Esophagus squamous epithelium (tissue), 5 donors: ENCODE measurements around the gene JPT2. TPM values are rescaled to one million over a fixed set of nuclear protein-coding genes. Genes with fewer than 3 reads are reported as not detected.
A peak's percentile ranks its signal among the peaks of the same experiment; 100 is the strongest.

ENCODE experiments used
- DNase-seq: peaks from one replicate; lab custom pipeline; 2025; lab: John Stamatoyannopoulos, UW
- H3K27ac ChIP-seq, 4 donors: fragments of 200-600 bp; sonication (generic); one replicate each; pipeline ENCODE4 v1.5.1; 2016 to 2019; ENCODE audit warnings: mild to moderate bottlenecking in 1 of 4
- H3K27me3 ChIP-seq, 4 donors: fragments of 200-600 bp; sonication (generic); 1 replicate in 3 of 4; 2 replicates in 1 of 4; pipeline versions ENCODE4 v1.5.1 to v1.6.0; 2017 to 2021; ENCODE audit warnings: antibody characterized with exemption in 1 of 4
- H3K36me3 ChIP-seq, 3 donors: fragments of 200-600 bp; sonication (generic); one replicate each; pipeline ENCODE4 v1.5.1; 2016 to 2019
- H3K4me1 ChIP-seq, 3 donors: fragments of 200-600 bp; sonication (generic); one replicate each; pipeline ENCODE4 v1.5.1; 2017 to 2019
- H3K4me3 ChIP-seq, 4 donors: fragments of 200-600 bp; sonication (generic); 1 replicate in 3 of 4; 2 replicates in 1 of 4; pipeline ENCODE4 v1.5.1; 2016 to 2019; ENCODE audit warnings: mild to moderate bottlenecking in 2 of 4, moderate library complexity in 1 of 4
- H3K9me3 ChIP-seq, 3 donors: fragments of 200-600 bp; sonication (generic); one replicate each; pipeline ENCODE4 v1.5.1; 2016 to 2019
- POLR2A ChIP-seq, 4 donors: fragments of 450-650 bp; IDR thresholded peaks; one replicate each; pipeline ENCODE4 v1.6.1; 2017; ENCODE audit warnings: antibody characterized with exemption in 4 of 4, mild to moderate bottlenecking in 4 of 4, moderate library complexity in 3 of 4
- whole genome bisulfite sequencing, 2 donors: methylation state at CpG; one replicate each; pipeline ENCODE4 v1.1.5; 2018; 5-methylcytosine and 5-hydroxymethylcytosine counted together
- intact Hi-C: fragments of 100-400 bp; cut with DNase I; formaldehyde crosslinking; loops from one replicate; pipeline ENCODE4 v1.15.0; 2022
- total RNA-seq, 4 donors: library from RNA; depleted of rRNA; stranded (reverse); fragments of >200 nt; gene quantifications; one replicate each; pipeline ENCODE4 v1.1.0, GENCODE V29; 2016
- TF ChIP-seq, protein P1 (sequence below), 6 experiments: fragments of 450-650 bp in 4 of 6; fragments of 200-600 bp in 2 of 6; sonication (generic) in 2 of 6; IDR thresholded peaks; one replicate each; pipeline ENCODE4 v1.5.1; 2016 to 2019; ENCODE audit warnings: antibody characterized with exemption in 6 of 6, mild to moderate bottlenecking in 4 of 6, moderate library complexity in 4 of 6
- donor health status: DM: yes; HTN: yes; CAD: no.

The JPT2 gene, protein sequence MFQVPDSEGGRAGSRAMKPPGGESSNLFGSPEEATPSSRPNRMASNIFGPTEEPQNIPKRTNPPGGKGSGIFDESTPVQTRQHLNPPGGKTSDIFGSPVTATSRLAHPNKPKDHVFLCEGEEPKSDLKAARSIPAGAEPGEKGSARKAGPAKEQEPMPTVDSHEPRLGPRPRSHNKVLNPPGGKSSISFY
- total RNA-seq: 10 to 100 TPM; 45.6 to 68.0 (median 48.6) TPM

DNA sequence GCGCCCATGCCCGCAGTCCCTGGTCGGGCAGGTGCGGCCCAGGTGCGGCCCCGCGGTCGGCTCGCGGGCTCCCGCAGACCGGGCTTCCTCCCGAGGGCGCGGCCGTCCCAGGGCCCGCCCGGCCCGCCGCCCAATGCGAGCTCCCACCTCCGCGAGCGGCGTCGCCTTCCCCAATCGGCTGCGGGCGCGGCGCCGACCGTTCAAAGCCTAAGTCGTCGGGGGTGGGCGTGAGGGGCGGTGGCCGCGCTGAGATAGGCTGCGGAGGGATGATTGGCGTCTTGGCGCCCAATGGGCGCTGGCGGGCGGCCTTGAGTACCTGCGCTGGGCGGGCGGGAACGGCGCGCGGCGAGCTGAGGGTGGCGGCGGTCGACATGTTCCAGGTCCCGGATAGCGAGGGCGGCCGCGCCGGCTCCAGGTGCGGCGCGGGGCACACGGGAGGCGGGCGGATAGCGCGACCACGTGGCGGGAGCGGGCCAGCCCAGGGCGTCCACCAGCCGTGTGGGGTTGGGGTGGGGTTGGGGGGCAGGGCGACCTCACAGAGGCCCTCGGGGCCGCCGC, at the start of gene JPT2:
Gene JPT2, plus strand, starts transcription at position 338 of the 558 bp plus-strand sequence. Its CDS starts 34 bp downstream, at position 372.
- no peaks in the 10 kb centered on the region for H3K9me3 ChIP-seq
- 0 to 5% methylated on average over 3 to 13 of the region's 79 CpGs for WGBS, 2 donors
- peak in 2 of 4 donors; percentile 42 to 72 for TF ChIP-seq POLR2A (IDR thresholded peaks at IDR 0.05)
- TF ChIP-seq, protein P1, sequence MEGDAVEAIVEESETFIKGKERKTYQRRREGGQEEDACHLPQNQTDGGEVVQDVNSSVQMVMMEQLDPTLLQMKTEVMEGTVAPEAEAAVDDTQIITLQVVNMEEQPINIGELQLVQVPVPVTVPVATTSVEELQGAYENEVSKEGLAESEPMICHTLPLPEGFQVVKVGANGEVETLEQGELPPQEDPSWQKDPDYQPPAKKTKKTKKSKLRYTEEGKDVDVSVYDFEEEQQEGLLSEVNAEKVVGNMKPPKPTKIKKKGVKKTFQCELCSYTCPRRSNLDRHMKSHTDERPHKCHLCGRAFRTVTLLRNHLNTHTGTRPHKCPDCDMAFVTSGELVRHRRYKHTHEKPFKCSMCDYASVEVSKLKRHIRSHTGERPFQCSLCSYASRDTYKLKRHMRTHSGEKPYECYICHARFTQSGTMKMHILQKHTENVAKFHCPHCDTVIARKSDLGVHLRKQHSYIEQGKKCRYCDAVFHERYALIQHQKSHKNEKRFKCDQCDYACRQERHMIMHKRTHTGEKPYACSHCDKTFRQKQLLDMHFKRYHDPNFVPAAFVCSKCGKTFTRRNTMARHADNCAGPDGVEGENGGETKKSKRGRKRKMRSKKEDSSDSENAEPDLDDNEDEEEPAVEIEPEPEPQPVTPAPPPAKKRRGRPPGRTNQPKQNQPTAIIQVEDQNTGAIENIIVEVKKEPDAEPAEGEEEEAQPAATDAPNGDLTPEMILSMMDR (IDR thresholded peaks at IDR 0.05): no peak
- peak within 1 kb of the TSS; percentile 61 to 94 (median 74) for H3K4me3 ChIP-seq
- peaks cover 8 to 38% (median 10%) of the 10 kb centered on the region in 3 donors for H3K36me3 ChIP-seq
- H3K27ac ChIP-seq: peak within 1 kb of the TSS; percentile 82 to 95 (median 86)
- H3K4me1 ChIP-seq: peaks cover 13 to 47% (median 17%) of the 10 kb centered on the region in 3 donors
- intact Hi-C loops: no loop called here
- peak; percentile 80 for DNase-seq
- H3K27me3 ChIP-seq: no peaks in the 10 kb centered on the region

DNA sequence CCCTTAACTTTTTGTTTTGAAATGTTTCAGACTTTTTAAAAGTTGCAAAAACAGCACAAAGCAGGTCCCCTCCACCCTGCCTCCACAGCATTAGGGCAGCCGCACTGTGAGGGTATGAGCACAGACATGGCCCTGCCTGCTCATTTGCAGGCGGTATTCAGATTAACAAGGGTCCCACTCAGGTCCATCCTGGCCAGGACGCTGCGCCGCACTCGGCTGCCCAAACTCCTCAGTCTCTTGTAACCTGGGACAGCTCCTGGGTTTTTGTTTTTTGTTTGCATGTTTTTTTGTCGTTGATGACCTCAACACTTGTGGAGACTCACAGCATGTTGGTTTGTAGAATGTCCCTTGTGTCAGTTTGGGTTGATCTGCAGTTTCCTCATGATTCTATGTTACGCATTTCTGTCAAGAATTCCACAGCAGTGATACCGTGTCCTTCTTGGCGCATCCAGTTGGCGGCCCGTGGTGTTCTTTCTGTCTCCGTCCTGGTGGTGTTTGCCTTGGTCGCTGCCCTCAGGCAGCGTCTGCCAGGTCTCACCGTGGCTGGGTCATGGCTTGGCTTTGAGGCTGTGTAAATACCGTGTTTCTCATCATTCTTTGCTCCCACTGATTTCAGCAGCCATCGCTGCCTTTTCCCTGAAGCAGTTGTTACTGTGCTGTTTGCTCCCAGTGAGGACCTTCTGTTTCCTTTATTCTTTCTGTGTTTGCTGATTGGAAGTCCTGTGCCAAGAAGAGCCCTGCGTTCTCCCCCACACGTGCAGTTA, 47.4 kb upstream of the JPT2 start:
- 89 to 96% methylated on average over 19 to 20 of the region's 20 CpGs for WGBS, 2 donors
- H3K27ac ChIP-seq: no peak overlapping the region
- intact Hi-C loops: no loop called here
- H3K4me1 ChIP-seq: peaks cover 0 to 14% (median 0%) of the 10 kb centered on the region in 3 donors
- no peak for TF ChIP-seq POLR2A (IDR thresholded peaks at IDR 0.05)
- TF ChIP-seq, protein P1 (IDR thresholded peaks at IDR 0.05): no peak
- H3K27me3 ChIP-seq: no peaks in the 10 kb centered on the region
- DNase-seq: no peak
- H3K4me3 ChIP-seq: no peak overlapping the region
- peaks cover 22 to 100% (median 23%) of the 10 kb centered on the region in 3 donors for H3K36me3 ChIP-seq
- no peaks in the 10 kb centered on the region for H3K9me3 ChIP-seq

DNA sequence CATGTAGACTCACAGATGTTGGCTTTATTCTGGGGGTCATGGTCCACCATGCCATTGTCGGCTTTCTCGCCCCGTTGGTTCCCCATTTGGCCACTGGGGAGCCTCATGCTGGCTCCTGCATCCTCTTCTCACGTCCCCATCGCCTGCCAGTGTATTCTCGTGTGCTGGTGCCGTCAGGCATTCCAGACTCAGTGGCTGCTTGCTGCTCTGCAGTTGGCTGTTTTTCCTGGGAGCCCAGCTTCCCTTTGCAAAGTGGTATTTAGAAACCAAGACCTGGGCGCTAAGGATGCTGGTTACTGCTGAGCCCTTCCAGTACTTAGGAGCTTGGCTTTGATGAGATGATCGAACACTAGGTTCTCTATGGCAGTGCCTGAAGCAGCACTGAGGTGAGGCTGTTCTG, 46.8 kb upstream of the JPT2 start:
- TF ChIP-seq, protein P1 (IDR thresholded peaks at IDR 0.05): no peak
- no peak for TF ChIP-seq POLR2A (IDR thresholded peaks at IDR 0.05)
- no peak overlapping the region for H3K4me3 ChIP-seq
- WGBS, 2 donors: 88 to 91% methylated on average over 8 to 9 of the region's 9 CpGs
- H3K36me3 ChIP-seq: peaks cover 16 to 100% (median 23%) of the 10 kb centered on the region in 3 donors
- no peak overlapping the region for H3K27ac ChIP-seq
- no peaks in the 10 kb centered on the region for H3K27me3 ChIP-seq
- H3K4me1 ChIP-seq: peaks cover 0 to 14% (median 0%) of the 10 kb centered on the region in 3 donors
- no peaks in the 10 kb centered on the region for H3K9me3 ChIP-seq
- intact Hi-C loops: no loop called here
- DNase-seq: no peak

DNA sequence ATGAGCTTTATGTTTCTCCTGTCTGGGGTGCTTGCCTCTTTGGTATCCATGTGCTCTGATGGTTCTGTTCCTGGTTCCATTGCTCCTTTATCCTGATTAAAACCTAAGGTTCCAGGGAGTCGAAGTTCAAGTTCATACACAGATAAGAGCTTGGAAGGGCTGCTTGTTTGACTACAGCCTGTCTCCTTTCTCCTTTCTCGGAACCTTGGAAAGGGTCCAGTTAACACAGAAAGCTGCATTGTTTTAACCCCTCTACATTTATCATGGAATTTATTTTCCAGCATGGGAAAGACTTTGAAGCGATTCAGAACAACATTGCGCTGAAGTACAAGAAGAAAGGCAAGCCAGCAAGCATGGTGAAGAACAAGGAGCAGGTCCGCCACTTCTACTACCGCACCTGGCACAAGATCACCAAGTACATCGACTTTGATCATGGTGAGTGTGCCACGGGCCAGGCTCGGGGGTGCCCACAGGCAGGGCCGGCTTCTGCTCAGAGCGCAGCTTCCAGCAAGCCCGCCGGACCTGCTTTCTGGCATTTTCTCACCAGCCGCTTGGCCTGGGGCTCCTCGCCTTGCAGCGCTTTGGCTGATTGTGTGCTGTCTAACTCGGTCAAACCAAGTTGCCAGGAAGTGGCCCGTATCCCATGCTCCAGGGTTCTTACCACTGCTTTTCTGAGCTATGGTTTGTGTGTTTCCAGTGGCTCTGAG, 46.0 kb upstream of the JPT2 start:
- no peaks in the 10 kb centered on the region for H3K27me3 ChIP-seq
- peaks cover 16 to 99% (median 23%) of the 10 kb centered on the region in 3 donors for H3K36me3 ChIP-seq
- TF ChIP-seq, protein P1 (IDR thresholded peaks at IDR 0.05): no peak
- TF ChIP-seq POLR2A (IDR thresholded peaks at IDR 0.05): no peak
- peaks cover 0 to 14% (median 0%) of the 10 kb centered on the region in 3 donors for H3K4me1 ChIP-seq
- H3K4me3 ChIP-seq: no peak overlapping the region
- no peak for DNase-seq
- no peak overlapping the region for H3K27ac ChIP-seq
- intact Hi-C loops: no loop called here
- H3K9me3 ChIP-seq: no peaks in the 10 kb centered on the region
- WGBS, 2 donors: 89 to 93% methylated on average over 11 to 16 of the region's 18 CpGs
